ENCODE measurements around the gene ZP4. TPM values are rescaled to one million over a fixed set of nuclear protein-coding genes. Genes with fewer than 3 reads are reported as not detected.

ZP4 gene
- total and polyA plus RNA-seq, 4 donors, result not detected

DNA sequence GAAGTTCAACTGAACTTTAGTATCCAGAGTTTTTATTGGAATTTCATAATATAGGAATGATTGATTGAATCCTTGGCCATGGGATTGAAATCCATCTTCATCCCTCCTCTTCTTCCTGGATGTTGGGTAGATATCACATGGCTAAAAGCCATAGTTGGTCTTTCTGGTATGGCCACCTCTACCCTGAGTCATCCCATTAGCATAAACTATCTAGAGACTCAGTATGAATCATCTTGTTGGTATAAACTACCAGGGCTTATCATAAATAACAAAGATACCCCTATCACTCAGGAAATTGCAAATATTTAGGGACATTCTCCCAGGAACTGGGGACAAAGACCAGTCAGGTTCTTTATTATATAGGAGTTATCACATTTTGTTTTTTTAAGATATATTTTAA, 21.2 kb upstream of the ZP4 start:
- Histone ChIP-seq H3K36me3 (ENCODE audit: control insufficient read depth in 4 of 4, insufficient read depth in 4 of 4, low read length in 4 of 4) (no peaks in the 10 kb centered on the region), H3K4me1 (ENCODE audit: control insufficient read depth in 5 of 5, insufficient read depth in 5 of 5, low read length in 5 of 5) (no peaks in the 10 kb centered on the region), H3K9me3 (ENCODE audit: control insufficient read depth in 4 of 4, insufficient read depth in 3 of 4, low read length in 3 of 4) (peaks cover 0 to 3% (median 0%) of the 10 kb centered on the region in 4 donors), H3K27ac (ENCODE audit: low read depth in 1 of 2, low read length in 1 of 2) (no peak overlapping the region), H3K9ac (ENCODE audit: insufficient read depth in 1 of 2, low read length in 2 of 2) (no peak overlapping the region), H3K27me3 (ENCODE audit: control insufficient read depth in 3 of 3, insufficient read depth in 3 of 3, low read length in 2 of 3) (no peaks in the 10 kb centered on the region), H3K4me3 (no peak overlapping the region)
- ATAC-seq (ENCODE audit: insufficient read depth, low FRiP score), result no peak
- DNase-seq, result no peak
- TF ChIP-seq, protein P1, sequence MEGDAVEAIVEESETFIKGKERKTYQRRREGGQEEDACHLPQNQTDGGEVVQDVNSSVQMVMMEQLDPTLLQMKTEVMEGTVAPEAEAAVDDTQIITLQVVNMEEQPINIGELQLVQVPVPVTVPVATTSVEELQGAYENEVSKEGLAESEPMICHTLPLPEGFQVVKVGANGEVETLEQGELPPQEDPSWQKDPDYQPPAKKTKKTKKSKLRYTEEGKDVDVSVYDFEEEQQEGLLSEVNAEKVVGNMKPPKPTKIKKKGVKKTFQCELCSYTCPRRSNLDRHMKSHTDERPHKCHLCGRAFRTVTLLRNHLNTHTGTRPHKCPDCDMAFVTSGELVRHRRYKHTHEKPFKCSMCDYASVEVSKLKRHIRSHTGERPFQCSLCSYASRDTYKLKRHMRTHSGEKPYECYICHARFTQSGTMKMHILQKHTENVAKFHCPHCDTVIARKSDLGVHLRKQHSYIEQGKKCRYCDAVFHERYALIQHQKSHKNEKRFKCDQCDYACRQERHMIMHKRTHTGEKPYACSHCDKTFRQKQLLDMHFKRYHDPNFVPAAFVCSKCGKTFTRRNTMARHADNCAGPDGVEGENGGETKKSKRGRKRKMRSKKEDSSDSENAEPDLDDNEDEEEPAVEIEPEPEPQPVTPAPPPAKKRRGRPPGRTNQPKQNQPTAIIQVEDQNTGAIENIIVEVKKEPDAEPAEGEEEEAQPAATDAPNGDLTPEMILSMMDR (IDR thresholded peaks at IDR 0.05; ENCODE audit: control extremely low read depth, extremely low read depth), result no peak

DNA sequence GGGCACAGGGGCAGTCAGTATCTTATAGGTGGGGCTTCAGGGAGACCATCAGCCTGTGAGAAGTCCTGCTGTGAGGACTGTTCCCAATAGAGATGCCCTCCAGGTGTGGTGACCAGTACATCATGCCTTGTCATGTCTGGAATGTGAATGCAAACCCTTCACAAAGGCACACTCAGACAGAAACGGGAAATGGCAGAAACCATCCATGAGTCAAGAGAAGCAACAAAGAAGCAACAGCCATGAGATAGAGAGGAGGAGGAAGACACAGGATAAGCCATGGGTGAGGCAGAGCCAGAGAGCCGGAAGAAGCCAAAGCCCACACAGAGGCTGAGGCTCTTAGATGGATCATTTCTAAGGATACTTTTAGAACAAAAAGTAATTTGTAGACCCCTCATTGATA, 20.1 kb upstream of the ZP4 start:
- Histone ChIP-seq H3K9me3 (ENCODE audit: control insufficient read depth in 4 of 4, insufficient read depth in 3 of 4, low read length in 3 of 4) (peaks cover 0 to 3% (median 0%) of the 10 kb centered on the region in 4 donors), H3K4me1 (ENCODE audit: control insufficient read depth in 5 of 5, insufficient read depth in 5 of 5, low read length in 5 of 5) (no peaks in the 10 kb centered on the region), H3K36me3 (ENCODE audit: control insufficient read depth in 4 of 4, insufficient read depth in 4 of 4, low read length in 4 of 4) (no peaks in the 10 kb centered on the region), H3K27me3 (ENCODE audit: control insufficient read depth in 3 of 3, insufficient read depth in 3 of 3, low read length in 2 of 3) (no peaks in the 10 kb centered on the region), H3K9ac (ENCODE audit: insufficient read depth in 1 of 2, low read length in 2 of 2) (no peak overlapping the region), H3K27ac (ENCODE audit: low read depth in 1 of 2, low read length in 1 of 2) (no peak overlapping the region), H3K4me3 (no peak overlapping the region)
- TF ChIP-seq, protein P1 (IDR thresholded peaks at IDR 0.05; ENCODE audit: control extremely low read depth, extremely low read depth), result no peak
- ATAC-seq (ENCODE audit: insufficient read depth, low FRiP score) (no peak), DNase-seq (no peak)
- WGBS, 2 donors, result 87 to 92% methylated on average over 2 of the region's 2 CpGs

DNA sequence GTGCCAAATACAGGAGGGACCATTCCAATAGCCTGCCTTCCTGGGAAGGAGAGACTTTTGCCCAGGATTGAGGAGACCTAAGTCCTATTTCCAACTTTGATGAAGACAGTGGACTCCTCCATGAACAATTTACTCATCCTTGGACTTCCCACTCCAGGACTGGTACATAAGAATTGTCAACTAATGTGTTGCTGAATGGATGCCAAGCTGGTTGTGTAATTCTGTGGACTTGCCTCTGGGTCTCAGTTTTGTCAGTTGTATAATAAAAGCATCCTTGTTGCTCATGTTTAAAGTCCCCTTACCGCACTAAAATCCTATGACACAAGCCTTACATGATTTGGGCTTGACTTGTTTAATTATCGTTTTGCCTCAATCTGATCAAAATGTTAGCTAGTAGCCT, 13.2 kb upstream of the ZP4 start:
- Histone ChIP-seq H3K4me1 (ENCODE audit: control insufficient read depth in 5 of 5, insufficient read depth in 5 of 5, low read length in 5 of 5) (peaks cover 0 to 3% (median 0%) of the 10 kb centered on the region in 5 donors), H3K4me3 (no peak overlapping the region), H3K27ac (ENCODE audit: low read depth in 1 of 2, low read length in 1 of 2) (no peak overlapping the region), H3K9me3 (ENCODE audit: control insufficient read depth in 4 of 4, insufficient read depth in 3 of 4, low read length in 3 of 4) (no peaks in the 10 kb centered on the region), H3K9ac (ENCODE audit: insufficient read depth in 1 of 2, low read length in 2 of 2) (no peak overlapping the region), H3K36me3 (ENCODE audit: control insufficient read depth in 4 of 4, insufficient read depth in 4 of 4, low read length in 4 of 4) (no peaks in the 10 kb centered on the region), H3K27me3 (ENCODE audit: control insufficient read depth in 3 of 3, insufficient read depth in 3 of 3, low read length in 2 of 3) (no peaks in the 10 kb centered on the region)
- 92 to 95% methylated on average over 2 of the region's 2 CpGs for WGBS, 2 donors
- no peak for ATAC-seq (ENCODE audit: insufficient read depth, low FRiP score)
- TF ChIP-seq, protein P1 (IDR thresholded peaks at IDR 0.05; ENCODE audit: control extremely low read depth, extremely low read depth), result no peak
- peak in 2 of 3 donors; percentile 6 to 47 for DNase-seq
